H9 (cell line): ENCODE measurements around the gene SCUBE2. TPM values are rescaled to one million over a fixed set of nuclear protein-coding genes. Genes with fewer than 3 reads are reported as not detected.

ENCODE experiments used
- DNase-seq: peaks from one replicate; pipeline ENCODE4 v3.0.0-alpha.2; 2017
- H2AFZ ChIP-seq: one replicate; pipeline ENCODE4 v1.6.1; 2013; ENCODE audit warnings: mild to moderate bottlenecking, low read length, control low read depth, moderate library complexity
- H2AK5ac ChIP-seq: 2 replicates; pipeline ENCODE4 v1.6.1; 2013; ENCODE audit warnings: low read length, control low read depth, mixed read lengths; ENCODE audit not compliant: insufficient read length
- H2BK120ac ChIP-seq: one replicate; pipeline ENCODE4 v1.6.1; 2013; ENCODE audit warnings: low read depth, mild to moderate bottlenecking, low read length, control low read depth, inconsistent platforms; ENCODE audit not compliant: poor library complexity, severe bottlenecking
- H2BK12ac ChIP-seq: 2 replicates; pipeline ENCODE4 v1.6.1; 2013; ENCODE audit warnings: low read length, control low read depth, mixed read lengths, low read depth; ENCODE audit not compliant: insufficient read length
- H2BK15ac ChIP-seq: 2 replicates; pipeline ENCODE4 v1.6.1; 2013; ENCODE audit warnings: low read depth, low read length, control low read depth
- H2BK20ac ChIP-seq: one replicate; pipeline ENCODE4 v1.6.1; 2013; ENCODE audit warnings: low read depth, mild to moderate bottlenecking, low read length, control low read depth, inconsistent platforms; ENCODE audit not compliant: poor library complexity, severe bottlenecking
- H2BK5ac ChIP-seq: 2 replicates; pipeline ENCODE4 v1.6.1; 2013; ENCODE audit warnings: low read length, control low read depth, mixed read lengths; ENCODE audit not compliant: insufficient read length
- H3K14ac ChIP-seq: 2 replicates; pipeline ENCODE4 v1.6.1; 2013; ENCODE audit warnings: low read length, control low read depth; ENCODE audit not compliant: insufficient read depth
- H3K18ac ChIP-seq: 2 replicates; pipeline ENCODE4 v1.6.1; 2013; ENCODE audit warnings: low read depth, mild to moderate bottlenecking, mixed read lengths, low read length, control low read depth; ENCODE audit not compliant: insufficient read length
- H3K23ac ChIP-seq: 2 replicates; pipeline ENCODE4 v1.6.1; 2013; ENCODE audit warnings: low read length, control low read depth, mixed read lengths, low read depth; ENCODE audit not compliant: insufficient read length
- H3K23me2 ChIP-seq: 2 replicates; pipeline ENCODE4 v1.6.1; 2013; ENCODE audit warnings: low read depth, mild to moderate bottlenecking, mixed read lengths, low read length, control low read depth; ENCODE audit not compliant: insufficient read length, poor library complexity, severe bottlenecking
- H3K27ac ChIP-seq: 2 replicates; pipeline ENCODE4 v1.5.1; 2013; ENCODE audit warnings: low read length, control low read depth, mixed read lengths, low read depth; ENCODE audit not compliant: insufficient read length
- H3K27me3 ChIP-seq: 2 replicates; pipeline ENCODE4 v1.6.1; 2013; ENCODE audit warnings: low read length, control low read depth, inconsistent platforms; ENCODE audit not compliant: insufficient read depth
- H3K4ac ChIP-seq: 2 replicates; pipeline ENCODE4 v1.6.1; 2013; ENCODE audit warnings: low read depth, mild to moderate bottlenecking, control low read depth, inconsistent platforms, low read length, moderate library complexity
- H3K4me1 ChIP-seq: 2 replicates; pipeline ENCODE4 v1.6.1; 2013; ENCODE audit warnings: low read length, control low read depth, inconsistent platforms; ENCODE audit not compliant: insufficient read depth
- H3K4me2 ChIP-seq: 2 replicates; pipeline ENCODE4 v1.6.1; 2013; ENCODE audit warnings: low read length, control low read depth, mixed read lengths; ENCODE audit not compliant: insufficient read length, insufficient read depth
- H3K56ac ChIP-seq: 2 replicates; pipeline ENCODE4 v1.6.1; 2013; ENCODE audit warnings: low read depth, mild to moderate bottlenecking, mixed read lengths, low read length, control low read depth; ENCODE audit not compliant: insufficient read length
- H3K79me1 ChIP-seq: 2 replicates; pipeline ENCODE4 v1.6.1; 2013; ENCODE audit warnings: low read depth, mild to moderate bottlenecking, moderate library complexity, low read length, control low read depth, inconsistent platforms; ENCODE audit not compliant: insufficient read depth, poor library complexity, severe bottlenecking
- H3K79me2 ChIP-seq: 2 replicates; pipeline ENCODE4 v1.6.1; 2013; ENCODE audit warnings: low read length, control low read depth, inconsistent platforms; ENCODE audit not compliant: insufficient read depth
- H3K9ac ChIP-seq: 2 replicates; pipeline ENCODE4 v1.6.1; 2013; ENCODE audit warnings: low read length, control low read depth, mixed read lengths; ENCODE audit not compliant: insufficient read length; ENCODE audit errors: extremely low read depth
- H3K9me3 ChIP-seq: one replicate; pipeline ENCODE4 v1.6.1; 2013; ENCODE audit warnings: low read depth, low read length, inconsistent platforms; ENCODE audit not compliant: control insufficient read depth
- H3T11ph ChIP-seq: one replicate; pipeline ENCODE4 v1.6.1; 2013; ENCODE audit warnings: mild to moderate bottlenecking, low read length, control low read depth, inconsistent platforms
- H4K20me1 ChIP-seq: one replicate; pipeline ENCODE4 v1.6.1; 2013; ENCODE audit not compliant: control insufficient read depth, insufficient read length, insufficient read depth
- H4K5ac ChIP-seq: 2 replicates; pipeline ENCODE4 v1.6.1; 2013; ENCODE audit warnings: low read depth, mild to moderate bottlenecking, mixed read lengths, low read length, control low read depth; ENCODE audit not compliant: insufficient read length
- H4K8ac ChIP-seq: replicated peaks from 2 replicates; pipeline ENCODE4 v1.6.1; 2013; ENCODE audit warnings: low read length, control low read depth, mixed read lengths, low read depth; ENCODE audit not compliant: insufficient read length
- H4K91ac ChIP-seq: 2 replicates; pipeline ENCODE4 v1.6.1; 2013; ENCODE audit warnings: low read depth, mild to moderate bottlenecking, moderate library complexity, mixed read lengths, low read length, control low read depth; ENCODE audit not compliant: insufficient read length
- H3K27ac Mint-ChIP-seq, 3 experiments: 2 replicates in 2 of 3; 3 replicates in 1 of 3; pipeline ENCODE4 v1.8.0; 2020 to 2021; ENCODE audit warnings: mixed read lengths in 3 of 3, mild to moderate bottlenecking in 1 of 3, moderate library complexity in 1 of 3
- H3K27me3 Mint-ChIP-seq: 2 replicates; pipeline ENCODE4 v1.8.0; 2021; ENCODE audit warnings: low read depth, mild to moderate bottlenecking, moderate library complexity, mixed read lengths
- H3K36me3 Mint-ChIP-seq, 3 experiments: 2 replicates in 2 of 3; 3 replicates in 1 of 3; pipeline ENCODE4 v1.8.0; 2020 to 2021; ENCODE audit warnings: low read depth in 3 of 3, mixed read lengths in 3 of 3; ENCODE audit not compliant: insufficient read depth in 1 of 3
- H3K4me1 Mint-ChIP-seq, 2 experiments: 2 replicates each; pipeline ENCODE4 v1.8.0; 2020; ENCODE audit warnings: mixed read lengths in 2 of 2
- H3K4me3 Mint-ChIP-seq, 2 experiments: 2 replicates in 1 of 2; 3 replicates in 1 of 2; pipeline ENCODE4 v1.8.0; 2020 to 2021; ENCODE audit warnings: mild to moderate bottlenecking in 2 of 2, mixed read lengths in 2 of 2, moderate library complexity in 1 of 2
- H3K9me3 Mint-ChIP-seq, 2 experiments: 2 replicates in 1 of 2; 3 replicates in 1 of 2; pipeline ENCODE4 v1.8.0; 2020; ENCODE audit warnings: mild to moderate bottlenecking in 2 of 2, mixed read lengths in 2 of 2, moderate library complexity in 1 of 2
- CTCF ChIP-seq: fragments of 200-600 bp; sonication (generic); conservative IDR thresholded peaks from 3 replicates; pipeline ENCODE4 v1.8.0; 2021; ENCODE audit warnings: antibody characterized with exemption, mild to moderate bottlenecking
- whole genome bisulfite sequencing: extraction: QIAGEN DNeasy Blood & Tissue Kit; methylation state at CpG from one replicate; pipeline ENCODE4 v1.1.7; 2013; ENCODE audit warnings: missing lambda C conversion rate, low lambda C conversion rate, mixed read lengths; ENCODE audit not compliant: insufficient read length; ENCODE audit errors: extremely low coverage; 5-methylcytosine and 5-hydroxymethylcytosine counted together
- total RNA-seq: library from RNA; stranded (reverse); gene quantifications from 2 replicates; pipeline ENCODE4 v1.2.1, GENCODE V29; 2021

SCUBE2 gene
- total RNA-seq, 1 experiment from 2014 or later: 1.6 TPM

- Histone ChIP-seq H2BK5ac (no peak overlapping the region), H4K20me1 (no peaks in the 10 kb centered on the region), H3K14ac (no peak overlapping the region), H3K4me1 (no peaks in the 10 kb centered on the region), H2BK120ac (no peak overlapping the region), H2AFZ (no peak overlapping the region), H4K5ac (no peak overlapping the region), H2BK20ac (no peak overlapping the region), H3K56ac (no peak overlapping the region), H3K4ac (no peak overlapping the region), H2BK12ac (no peak overlapping the region), H3K27ac (no peak overlapping the region), H3K23me2 (no peaks in the 10 kb centered on the region), H3K9me3 (no peaks in the 10 kb centered on the region), H3K18ac (no peak overlapping the region), H2AK5ac (no peak overlapping the region), H4K91ac (no peak overlapping the region), H3K79me2 (no peaks in the 10 kb centered on the region), H4K8ac (no peak overlapping the region), H3T11ph (no peak overlapping the region), H3K79me1 (no peaks in the 10 kb centered on the region), H3K23ac (no peak overlapping the region), H3K27me3 (no peaks in the 10 kb centered on the region), H3K4me2 (no peak overlapping the region), H2BK15ac (no peak overlapping the region), H3K9ac (no peak overlapping the region)
- Mint-ChIP-seq H3K27me3 (no peaks in the 10 kb centered on the region), H3K36me3 (no peaks in the 10 kb centered on the region), H3K4me3 (no peak overlapping the region), H3K4me1 (peaks cover 13 to 24% of the 10 kb centered on the region in 2 experiments), H3K27ac (no peak overlapping the region), H3K9me3 (no peaks in the 10 kb centered on the region)
- DNase-seq: no peak
- no CpG with 5 or more reads among the region's 2 CpGs for WGBS
- TF ChIP-seq CTCF: no peak
Measured at GRCh38 chr11:9057007-9057406, 34.4 kb downstream of the SCUBE2 start.
